Activated CD4-positive, alpha-beta T cell treated with anti-CD3 and anti-CD28 coated beads, Interleukin-2, amount 10 ng/mL, durations not matched to agents 7 days and 5 days (primary cell): ENCODE data around the gene KIF19. TPM values are rescaled to one million over a fixed set of nuclear protein-coding genes. Genes with fewer than 3 reads are reported as not detected.

ENCODE experiments used
- CTCF ChIA-PET: fragments of 350-600 bp; sonication (Branson Sonifier 250); formaldehyde crosslinking; loops from one replicate; lab custom pipeline; 2021; ENCODE audit warnings: antibody characterized with exemption; lab: Charles Lee
- POLR2A ChIA-PET: fragments of 350-600 bp; sonication (Branson Sonifier 250); formaldehyde crosslinking; loops from one replicate; lab custom pipeline; 2021; ENCODE audit warnings: antibody characterized with exemption; lab: Charles Lee
- DNase-seq: peaks from one replicate; pipeline ENCODE4 v3.0.0-alpha.2; 2020
- H3K27ac Mint-ChIP-seq: one replicate; pipeline ENCODE4 v1.8.0; 2021; ENCODE audit warnings: mild to moderate bottlenecking, moderate library complexity, mixed read lengths
- H3K27me3 Mint-ChIP-seq: one replicate; pipeline ENCODE4 v1.8.0; 2021; ENCODE audit warnings: mixed read lengths
- H3K36me3 Mint-ChIP-seq: one replicate; pipeline ENCODE4 v1.8.0; 2021; ENCODE audit warnings: low read depth, mixed read lengths
- H3K4me1 Mint-ChIP-seq: one replicate; pipeline ENCODE4 v1.8.0; 2021; ENCODE audit warnings: mixed read lengths
- H3K4me3 Mint-ChIP-seq: one replicate; pipeline ENCODE4 v1.8.0; 2021; ENCODE audit warnings: mild to moderate bottlenecking, moderate library complexity, mixed read lengths
- H3K9me3 Mint-ChIP-seq: one replicate; pipeline ENCODE4 v1.8.0; 2021; ENCODE audit warnings: mixed read lengths
- total RNA-seq, 2 experiments: library from RNA; stranded (reverse); gene quantifications; one replicate each; pipeline ENCODE4 v1.2.3, GENCODE V29; 2021

KIF19 gene
- total RNA-seq, 2 experiments from 2014 or later, result 0.69 to 0.79 TPM

DNA sequence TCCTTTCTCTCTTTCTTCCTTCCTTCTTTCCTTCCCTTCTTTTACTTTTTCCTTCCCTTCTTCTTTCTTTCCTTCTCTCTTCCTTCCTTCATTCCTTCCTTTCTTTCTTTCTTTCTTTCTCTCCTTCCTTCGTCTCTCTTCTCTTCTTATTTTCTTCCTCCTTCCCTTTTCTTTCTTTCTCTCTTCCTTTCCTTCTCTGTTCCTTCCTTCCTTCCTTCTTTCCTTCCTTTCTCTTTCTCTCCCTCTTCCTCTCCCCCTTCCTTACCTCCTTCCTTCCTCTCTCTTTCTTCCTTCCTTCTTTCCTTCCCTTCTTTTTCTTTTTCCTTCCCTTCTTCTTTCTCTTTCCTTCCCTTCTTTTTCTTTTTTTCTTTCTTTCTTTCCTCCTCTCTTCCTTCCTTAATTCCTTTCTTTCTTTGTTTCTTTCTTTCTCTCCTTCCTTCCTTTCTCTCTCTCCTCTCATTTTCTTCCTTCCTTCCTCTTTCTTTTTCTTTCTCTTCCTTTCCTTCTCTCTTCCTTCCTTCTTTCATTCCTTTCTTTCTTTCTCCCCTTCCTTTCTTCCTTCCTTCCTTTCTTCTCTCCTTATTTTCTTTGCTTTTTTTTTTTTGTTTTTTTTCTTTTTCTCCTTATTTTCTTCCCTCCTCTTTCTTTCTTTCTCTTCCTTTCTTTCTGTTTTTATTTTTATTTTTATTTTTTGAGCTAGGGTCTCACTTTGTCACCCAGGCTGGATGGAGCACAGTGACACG, 64.1 kb downstream of the KIF19 start:
- ChIA-PET POLR2A (no interaction called here), CTCF (no interaction called here)
- Mint-ChIP-seq H3K4me1 (no peaks in the 10 kb centered on the region), H3K27ac (no peak overlapping the region), H3K9me3 (no peaks in the 10 kb centered on the region), H3K4me3 (no peak overlapping the region), H3K36me3 (no peaks in the 10 kb centered on the region), H3K27me3 (peaks cover 6% of the 10 kb centered on the region)
- DNase-seq, result no peak

DNA sequence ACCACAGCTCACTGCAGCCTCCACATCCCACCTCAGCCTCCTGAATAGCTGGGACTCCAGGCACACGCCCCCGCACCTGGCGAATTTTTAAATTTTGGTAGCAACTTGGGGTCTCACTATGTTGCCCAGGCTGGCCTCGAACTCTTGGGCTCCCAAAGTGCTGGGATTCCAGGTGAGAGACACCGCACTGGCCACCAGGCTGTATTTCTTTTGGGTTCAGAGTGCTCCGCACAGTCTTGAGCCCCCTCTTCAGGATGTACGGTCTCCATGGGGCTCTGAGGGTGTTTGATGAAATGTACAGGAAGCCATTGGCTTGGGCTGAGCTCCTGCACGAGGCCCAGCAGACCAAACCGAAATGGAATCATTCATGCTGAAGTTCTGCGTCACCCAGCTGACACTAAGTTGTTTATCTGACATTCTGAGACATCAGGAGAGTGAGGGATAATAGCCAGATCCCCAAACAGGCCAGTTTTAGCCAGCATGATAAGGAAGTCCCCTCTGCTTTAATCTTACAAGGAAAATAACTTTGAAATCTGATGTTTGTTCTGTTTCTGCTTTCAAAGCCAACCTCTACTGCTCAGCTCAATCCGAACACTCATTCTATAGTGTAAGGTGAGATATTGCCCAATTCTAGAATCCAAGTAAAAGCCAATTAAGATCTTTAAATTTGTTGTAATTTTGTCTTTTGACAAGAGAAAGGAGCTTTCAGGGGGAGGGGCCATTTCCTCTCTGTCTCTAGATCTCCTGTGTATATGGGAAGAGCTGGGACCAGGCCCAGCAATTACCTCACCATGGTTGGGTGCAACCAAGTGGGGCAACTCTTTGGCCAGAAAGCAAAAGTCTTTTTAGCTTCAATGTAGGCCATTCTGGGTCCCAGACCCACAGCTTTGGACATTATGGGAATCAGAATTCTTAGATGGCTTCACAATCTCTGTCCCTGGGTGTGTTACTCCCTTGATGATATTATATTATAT, 64.9 kb downstream of the KIF19 start:
- CTCF ChIA-PET, result interaction anchor here (0.6 to 3.5 kb wide), 5 partner anchors 11 to 89 kb away, joined by 3 to 16 read pairs (median 4); partner anchors contain the start of gene GPR142
- peaks cover 6% of the 10 kb centered on the region for H3K27me3 Mint-ChIP-seq

DNA sequence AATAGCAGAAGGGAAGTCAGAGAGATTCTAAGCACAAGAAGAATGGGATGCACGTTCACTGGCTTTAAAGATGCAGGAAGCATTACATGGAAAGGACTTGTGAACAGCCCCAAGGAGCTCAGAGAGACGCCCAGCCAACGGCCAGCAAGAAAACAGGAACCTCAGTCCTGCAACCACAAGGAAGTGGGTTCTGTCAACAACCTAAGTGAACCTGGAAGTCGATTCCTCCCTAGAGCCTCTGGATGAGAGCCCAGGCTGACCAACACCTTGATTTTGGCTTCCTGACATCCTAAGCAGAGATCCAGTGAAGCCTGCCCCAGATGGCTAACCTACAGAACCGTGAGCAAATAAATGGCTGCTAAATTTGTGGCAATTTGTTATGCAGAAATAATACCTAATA, 65.7 kb downstream of the KIF19 start:
- CTCF ChIA-PET, result interaction anchor here (1.1 to 3.5 kb wide), 4 partner anchors 11 to 39 kb away, joined by 4 to 16 read pairs (median 4); partner anchors contain the start of gene GPR142
- H3K36me3 Mint-ChIP-seq, result no peaks in the 10 kb centered on the region
- no peak overlapping the region for H3K4me3 Mint-ChIP-seq
- no peak overlapping the region for H3K27ac Mint-ChIP-seq
- H3K9me3 Mint-ChIP-seq, result no peaks in the 10 kb centered on the region
- H3K27me3 Mint-ChIP-seq, result peaks cover 6% of the 10 kb centered on the region
- DNase-seq, result no peak
- H3K4me1 Mint-ChIP-seq, result no peaks in the 10 kb centered on the region
- POLR2A ChIA-PET, result no interaction called here

More for the DNA sequence above, 64.9 kb downstream of the KIF19 start:
- POLR2A ChIA-PET, result no interaction called here
- DNase-seq, result no peak
- Mint-ChIP-seq H3K4me3 (no peak overlapping the region), H3K4me1 (no peaks in the 10 kb centered on the region), H3K36me3 (no peaks in the 10 kb centered on the region), H3K27ac (no peak overlapping the region), H3K9me3 (no peaks in the 10 kb centered on the region)

DNA sequence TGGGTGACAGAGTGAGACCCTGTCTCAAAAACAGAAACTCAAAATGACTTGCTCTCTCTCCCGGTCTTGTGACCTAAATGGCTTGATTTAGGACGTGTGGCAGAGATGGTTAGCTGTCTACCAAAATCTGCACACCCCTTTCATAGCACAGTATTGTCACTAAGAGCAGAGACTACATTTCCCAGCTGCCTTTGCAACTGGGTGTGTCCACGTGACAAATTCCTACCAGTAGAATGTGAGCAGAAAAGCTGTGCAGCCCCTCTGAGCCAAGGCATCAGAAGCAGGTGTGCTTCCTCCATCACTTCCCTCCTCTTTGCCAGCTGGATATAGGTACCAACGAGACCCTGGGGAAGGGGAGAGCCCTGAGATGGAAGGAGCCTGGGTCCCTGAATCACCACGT, 66.8 kb downstream of the KIF19 start:
- CTCF ChIA-PET, result interaction anchor here (0.5 to 3.5 kb wide), 8 partner anchors 9 to 386 kb away, joined by 3 to 16 read pairs (median 4); partner anchors contain the start of gene GPR142
- Mint-ChIP-seq H3K36me3 (no peaks in the 10 kb centered on the region), H3K27me3 (peaks cover 6% of the 10 kb centered on the region), H3K4me3 (no peak overlapping the region), H3K9me3 (no peaks in the 10 kb centered on the region), H3K27ac (no peak overlapping the region), H3K4me1 (no peaks in the 10 kb centered on the region)
- POLR2A ChIA-PET, result interaction anchor here (0.6 kb wide), 1 partner anchor 948 kb away, joined by 6 read pairs; no protein-coding TSS in a partner anchor
- no peak for DNase-seq

DNA sequence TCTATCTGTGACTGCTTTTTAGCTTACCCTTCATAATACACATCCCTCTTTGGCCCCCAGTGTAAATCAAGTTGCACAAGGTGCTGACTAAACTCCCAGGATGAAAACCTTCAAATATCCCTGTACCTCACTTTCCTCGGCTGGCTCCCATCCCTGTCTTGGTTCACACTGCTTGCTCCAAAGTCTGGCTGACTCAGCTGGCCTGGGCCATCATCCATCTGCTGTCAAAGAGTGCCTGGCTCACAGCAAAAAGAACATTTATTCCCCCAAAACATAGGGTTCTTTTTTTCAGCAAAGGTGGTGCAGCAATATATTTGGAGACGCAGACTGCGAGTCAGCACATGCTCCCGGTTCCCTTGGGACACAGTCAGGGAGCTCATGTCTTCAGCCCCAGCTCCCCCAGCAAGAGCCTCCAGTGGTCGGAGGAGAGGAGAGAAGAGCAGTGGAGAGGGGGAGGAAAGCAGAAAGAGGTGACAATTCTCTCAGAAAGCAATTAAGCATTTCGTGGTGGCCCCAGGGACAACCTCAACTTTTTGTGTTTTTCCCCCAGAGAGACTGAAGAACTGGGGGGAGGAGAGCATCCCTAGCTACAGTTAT, 67.4 kb downstream of the KIF19 start:
- H3K4me1 Mint-ChIP-seq, result no peaks in the 10 kb centered on the region
- no peaks in the 10 kb centered on the region for H3K9me3 Mint-ChIP-seq
- DNase-seq, result no peak
- no peak overlapping the region for H3K4me3 Mint-ChIP-seq
- H3K36me3 Mint-ChIP-seq, result no peaks in the 10 kb centered on the region
- no peak overlapping the region for H3K27ac Mint-ChIP-seq
- CTCF ChIA-PET, result interaction anchor here (0.5 to 3.5 kb wide), 7 partner anchors 9 to 386 kb away, joined by 3 to 16 read pairs (median 4); no protein-coding TSS in a partner anchor
- POLR2A ChIA-PET, result interaction anchor here (0.6 kb wide), 1 partner anchor 949 kb away, joined by 6 read pairs; no protein-coding TSS in a partner anchor
- H3K27me3 Mint-ChIP-seq, result peaks cover 6% of the 10 kb centered on the region

DNA sequence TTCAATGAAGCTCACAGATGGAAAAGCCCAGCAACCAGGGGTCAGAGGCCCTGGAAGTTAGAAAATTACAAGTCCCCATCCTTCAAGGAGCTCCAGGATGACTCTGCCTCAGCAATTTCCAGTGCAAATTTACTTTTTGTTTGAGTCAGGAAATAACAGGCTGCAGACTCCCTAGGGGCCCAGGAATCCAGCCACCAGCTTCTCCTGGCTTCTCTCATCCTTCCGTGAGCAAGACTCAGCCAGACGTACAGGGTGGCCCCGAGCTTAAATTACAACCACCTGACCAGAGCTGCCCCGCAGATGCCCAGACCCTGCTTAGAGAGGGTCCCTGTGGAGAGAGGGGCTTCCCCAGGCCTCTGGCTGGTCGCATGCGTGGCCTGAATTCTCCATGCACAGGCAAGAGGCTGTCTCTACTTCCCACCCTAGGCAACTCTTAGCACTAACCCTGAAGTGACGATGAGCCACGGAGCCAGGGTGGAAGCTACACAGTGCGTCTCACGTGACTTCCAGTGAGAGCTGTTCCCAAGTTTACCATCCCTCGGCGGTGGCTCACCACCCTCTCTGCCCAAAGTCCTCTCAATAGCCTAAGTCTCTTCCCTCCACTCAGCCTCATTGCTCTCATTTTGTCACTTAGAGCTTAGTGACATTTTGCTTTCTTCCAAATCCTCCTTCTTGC, 68.4 kb downstream of the KIF19 start:
- DNase-seq, result no peak
- H3K27ac Mint-ChIP-seq, result no peak overlapping the region
- H3K4me3 Mint-ChIP-seq, result no peak overlapping the region
- no peaks in the 10 kb centered on the region for H3K36me3 Mint-ChIP-seq
- CTCF ChIA-PET, result interaction anchor here (0.6 to 1.4 kb wide), 3 partner anchors 15 to 135 kb away, joined by 4 to 6 read pairs (median 4); no protein-coding TSS in a partner anchor
- H3K27me3 Mint-ChIP-seq, result peaks cover 13% of the 10 kb centered on the region
- no peaks in the 10 kb centered on the region for H3K4me1 Mint-ChIP-seq
- POLR2A ChIA-PET, result no interaction called here
- no peaks in the 10 kb centered on the region for H3K9me3 Mint-ChIP-seq

DNA sequence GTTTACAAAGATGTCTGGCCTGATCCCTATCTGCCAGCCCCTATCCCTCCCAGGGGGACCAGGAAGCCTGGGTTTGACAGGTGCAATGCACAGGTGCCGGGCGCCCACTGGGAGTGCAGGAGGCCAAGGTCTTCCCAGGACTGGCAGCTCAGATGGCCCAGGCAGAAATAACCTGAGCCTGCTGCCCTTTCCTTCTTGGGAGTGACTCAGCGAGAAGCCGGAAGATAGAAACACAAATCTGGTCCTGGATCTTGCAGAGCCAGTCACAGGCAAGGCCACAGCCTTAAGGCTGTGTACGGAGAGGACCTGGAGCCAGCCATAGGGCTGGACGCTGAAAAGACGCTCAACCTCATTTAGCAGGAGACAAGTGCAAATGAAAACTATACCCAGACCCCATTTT, 69.0 kb downstream of the KIF19 start:
- CTCF ChIA-PET, result interaction anchor here (1.4 kb wide), 1 partner anchor 16 kb away, joined by 4 read pairs; no protein-coding TSS in a partner anchor
- H3K4me1 Mint-ChIP-seq, result no peaks in the 10 kb centered on the region

DNA sequence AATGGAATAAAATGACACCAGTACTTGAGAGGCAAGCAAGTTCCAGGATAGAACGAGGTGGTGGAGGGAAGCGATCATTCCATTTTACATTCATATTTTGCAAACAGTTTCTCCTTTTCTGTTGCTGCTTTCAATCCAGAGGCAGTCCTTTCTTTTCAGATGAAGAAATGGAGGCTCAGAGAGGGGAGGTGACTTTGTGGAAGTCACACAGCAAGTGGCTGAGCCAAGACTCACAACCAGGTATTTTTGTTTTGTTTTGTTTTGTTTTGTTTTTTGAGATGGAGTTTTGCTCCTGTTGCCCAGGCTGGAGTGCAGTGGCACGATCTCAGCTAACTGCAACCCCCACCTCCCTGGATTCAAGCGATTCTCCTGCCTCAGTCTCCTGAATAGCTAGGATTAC, 70.5 kb downstream of the KIF19 start:
- H3K27ac Mint-ChIP-seq, result no peak overlapping the region
- H3K4me3 Mint-ChIP-seq, result no peak overlapping the region
- CTCF ChIA-PET, result interaction anchor here (0.7 kb wide), 1 partner anchor 524 kb away, joined by 3 read pairs; no protein-coding TSS in a partner anchor
- no peaks in the 10 kb centered on the region for H3K36me3 Mint-ChIP-seq
- H3K4me1 Mint-ChIP-seq, result no peaks in the 10 kb centered on the region
- POLR2A ChIA-PET, result no interaction called here
- DNase-seq, result no peak
- peaks cover 10% of the 10 kb centered on the region for H3K27me3 Mint-ChIP-seq
- H3K9me3 Mint-ChIP-seq, result no peaks in the 10 kb centered on the region

More for the DNA sequence above, 69.0 kb downstream of the KIF19 start:
- Mint-ChIP-seq H3K27ac (no peak overlapping the region), H3K4me3 (no peak overlapping the region), H3K9me3 (no peaks in the 10 kb centered on the region), H3K36me3 (no peaks in the 10 kb centered on the region), H3K27me3 (peaks cover 9% of the 10 kb centered on the region)
- DNase-seq, result no peak
- POLR2A ChIA-PET, result no interaction called here

DNA sequence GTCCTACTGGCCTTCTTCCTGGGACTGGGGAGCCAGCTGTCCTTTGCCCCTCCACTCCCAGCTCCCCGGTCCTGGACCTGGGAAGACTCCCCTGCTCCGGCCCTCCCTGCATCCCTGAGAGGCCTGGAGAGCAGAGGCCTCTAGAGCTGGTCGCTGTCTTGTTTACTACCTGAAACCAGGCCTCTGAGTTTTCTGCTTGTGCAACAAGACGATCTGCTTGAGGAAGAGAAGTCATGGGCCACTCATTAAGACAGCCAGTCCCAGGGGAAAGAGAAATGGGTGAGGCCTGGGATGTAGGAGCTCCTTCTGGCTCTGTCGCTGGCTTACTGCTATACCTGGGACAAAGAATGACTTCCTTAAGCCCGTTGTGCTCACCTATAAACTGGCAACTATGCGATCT, 76.0 kb downstream of the KIF19 start:
- no peak for DNase-seq
- ChIA-PET CTCF (interaction anchor here (0.7 to 1.6 kb wide), 3 partner anchors 9 to 180 kb away, joined by 3 to 5 read pairs (median 4); no protein-coding TSS in a partner anchor), POLR2A (no interaction called here)
- Mint-ChIP-seq H3K4me1 (peaks cover under 1% of the 10 kb centered on the region), H3K27me3 (peaks cover 10% of the 10 kb centered on the region), H3K36me3 (no peaks in the 10 kb centered on the region), H3K4me3 (no peak overlapping the region), H3K9me3 (no peaks in the 10 kb centered on the region), H3K27ac (no peak overlapping the region)

DNA sequence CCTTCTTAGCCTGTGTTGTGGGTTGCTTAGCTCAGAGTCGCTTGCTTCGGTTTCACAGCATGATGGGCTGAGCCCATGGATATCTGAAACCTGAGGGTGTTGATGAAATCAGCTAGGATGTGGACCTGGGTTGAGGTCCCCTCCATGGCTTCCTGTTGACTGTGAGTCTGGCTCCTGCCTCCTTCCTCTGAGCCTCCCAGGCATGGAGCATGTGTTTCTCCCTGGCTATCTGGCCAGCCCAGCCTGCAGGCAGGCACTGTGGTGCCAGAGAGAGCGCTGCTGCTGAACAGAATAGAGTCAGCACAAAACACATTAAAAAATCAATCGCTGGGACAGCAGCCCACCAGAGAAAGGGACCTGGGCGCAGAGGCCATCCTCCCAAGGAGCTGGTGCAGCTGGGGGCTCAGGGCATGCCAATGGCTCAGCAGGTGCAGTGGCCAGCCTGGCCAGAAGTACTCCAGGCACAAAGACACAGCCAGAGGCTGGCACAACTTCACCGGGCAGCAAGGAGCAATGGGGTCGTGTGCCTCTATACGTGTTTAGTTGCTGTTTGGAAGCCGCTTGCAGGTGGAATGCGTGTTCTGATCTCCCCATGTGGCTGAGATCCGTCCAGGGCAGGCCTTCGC, 77.6 kb downstream of the KIF19 start:
- ChIA-PET CTCF (interaction anchor here (0.7 to 1.6 kb wide), 3 partner anchors 19 to 51 kb away, joined by 3 to 4 read pairs (median 3); no protein-coding TSS in a partner anchor), POLR2A (no interaction called here)
- DNase-seq, result no peak
- Mint-ChIP-seq H3K4me3 (no peak overlapping the region), H3K4me1 (peaks cover 1% of the 10 kb centered on the region), H3K36me3 (no peaks in the 10 kb centered on the region), H3K9me3 (no peaks in the 10 kb centered on the region), H3K27me3 (peaks cover 10% of the 10 kb centered on the region), H3K27ac (no peak overlapping the region)

DNA sequence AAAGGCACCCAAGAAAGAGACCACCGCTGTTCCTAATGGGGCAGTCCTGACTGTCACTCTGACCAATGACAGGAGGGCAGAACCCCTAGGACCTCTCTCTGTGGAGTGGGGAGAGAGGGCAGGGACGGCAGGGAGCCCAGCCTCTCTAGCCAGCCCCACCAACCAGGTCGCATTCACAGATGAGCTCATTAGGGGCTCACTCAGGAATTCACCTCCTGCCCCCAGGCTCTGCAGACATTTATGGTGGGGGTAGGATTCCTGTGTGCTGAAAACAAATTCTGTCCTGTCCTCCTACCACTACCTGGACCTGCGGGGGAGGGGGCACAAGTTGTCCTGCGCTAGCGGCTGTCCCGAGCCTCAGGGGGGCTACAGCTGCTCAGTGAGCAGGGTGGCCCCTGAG, 78.2 kb downstream of the KIF19 start:
- no peak overlapping the region for H3K27ac Mint-ChIP-seq
- no peak for DNase-seq
- H3K4me3 Mint-ChIP-seq, result no peak overlapping the region
- ChIA-PET POLR2A (no interaction called here), CTCF (interaction anchor here (1.1 kb wide), 1 partner anchor 19 kb away, joined by 3 read pairs; no protein-coding TSS in a partner anchor)
- peaks cover 1% of the 10 kb centered on the region for H3K4me1 Mint-ChIP-seq
- H3K9me3 Mint-ChIP-seq, result no peaks in the 10 kb centered on the region
- no peaks in the 10 kb centered on the region for H3K36me3 Mint-ChIP-seq
- H3K27me3 Mint-ChIP-seq, result peaks cover 4% of the 10 kb centered on the region
